HG03354 (cell line): ENCODE results near the gene PADI1.
"Not testable (repeated sequence)": the region's sequence is repeated elsewhere in the genome, so short reads cannot be mapped to it uniquely, and the experiment has no call there.

Source experiments
- ATAC-seq: cut with Tn5 transposase; IDR thresholded peaks from one replicate; pipeline ENCODE4 v1.9.1; 2021; ENCODE audit warnings: mild to moderate bottlenecking; ENCODE audit not compliant: unreplicated experiment, poor library complexity, severe bottlenecking

PADI1 gene

DNA sequence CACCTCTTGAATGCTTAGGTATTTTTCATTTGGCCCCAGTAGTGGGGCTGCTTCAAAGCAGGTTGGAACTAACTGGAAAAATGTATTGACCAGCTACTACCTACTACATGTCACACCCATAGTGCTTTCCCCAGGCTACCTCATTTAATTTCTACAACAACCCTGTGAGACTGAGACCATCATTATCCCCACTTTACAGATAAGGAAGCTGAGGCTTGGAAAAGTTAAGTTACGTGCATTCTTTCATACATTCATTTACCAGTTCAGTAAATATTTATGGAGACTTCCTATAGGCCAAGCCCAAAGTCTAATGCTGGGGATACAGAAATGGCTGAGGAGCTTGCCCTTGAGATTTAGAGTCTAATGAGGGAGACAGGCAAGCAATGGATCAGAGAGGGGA, 29.5 kb downstream of the PADI1 start:
- ATAC-seq, result no peak

GRCh38 chr1:17235135-17235885, 30.4 kb downstream of the PADI1 start:
- no peak for ATAC-seq

GRCh38 chr1:17236779-17237560, 32.0 kb downstream of the PADI1 start:
- no peak for ATAC-seq

DNA sequence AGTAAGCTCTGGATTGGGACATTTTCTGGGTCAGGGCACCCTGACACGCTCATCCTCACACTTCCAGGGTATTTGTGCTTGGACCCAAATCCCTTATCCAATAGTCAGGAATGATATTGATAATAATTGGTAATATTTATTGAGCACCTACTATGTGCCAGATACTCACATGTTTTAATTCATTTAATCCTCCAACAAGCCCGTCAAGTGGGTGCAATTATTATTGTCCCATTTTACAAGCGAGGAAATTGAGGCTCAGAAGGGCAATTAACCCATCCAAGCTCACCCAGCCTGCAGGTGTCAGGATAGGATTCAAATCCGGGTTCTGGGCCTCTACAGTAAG, 32.6 kb downstream of the PADI1 start:
- ATAC-seq, result no peak

- no peak for ATAC-seq
Measured at GRCh38 chr1:17239420-17239819, 34.5 kb downstream of the PADI1 start.

GRCh38 chr1:17241011-17241779, 36.3 kb downstream of the PADI1 start:
- not testable (repeated sequence) for ATAC-seq

GRCh38 chr1:17241780-17242074, 36.8 kb downstream of the PADI1 start:
- not testable (repeated sequence) for ATAC-seq

- ATAC-seq, result no peak
Measured at GRCh38 chr1:17243274-17243673, 38.3 kb downstream of the PADI1 start.

DNA sequence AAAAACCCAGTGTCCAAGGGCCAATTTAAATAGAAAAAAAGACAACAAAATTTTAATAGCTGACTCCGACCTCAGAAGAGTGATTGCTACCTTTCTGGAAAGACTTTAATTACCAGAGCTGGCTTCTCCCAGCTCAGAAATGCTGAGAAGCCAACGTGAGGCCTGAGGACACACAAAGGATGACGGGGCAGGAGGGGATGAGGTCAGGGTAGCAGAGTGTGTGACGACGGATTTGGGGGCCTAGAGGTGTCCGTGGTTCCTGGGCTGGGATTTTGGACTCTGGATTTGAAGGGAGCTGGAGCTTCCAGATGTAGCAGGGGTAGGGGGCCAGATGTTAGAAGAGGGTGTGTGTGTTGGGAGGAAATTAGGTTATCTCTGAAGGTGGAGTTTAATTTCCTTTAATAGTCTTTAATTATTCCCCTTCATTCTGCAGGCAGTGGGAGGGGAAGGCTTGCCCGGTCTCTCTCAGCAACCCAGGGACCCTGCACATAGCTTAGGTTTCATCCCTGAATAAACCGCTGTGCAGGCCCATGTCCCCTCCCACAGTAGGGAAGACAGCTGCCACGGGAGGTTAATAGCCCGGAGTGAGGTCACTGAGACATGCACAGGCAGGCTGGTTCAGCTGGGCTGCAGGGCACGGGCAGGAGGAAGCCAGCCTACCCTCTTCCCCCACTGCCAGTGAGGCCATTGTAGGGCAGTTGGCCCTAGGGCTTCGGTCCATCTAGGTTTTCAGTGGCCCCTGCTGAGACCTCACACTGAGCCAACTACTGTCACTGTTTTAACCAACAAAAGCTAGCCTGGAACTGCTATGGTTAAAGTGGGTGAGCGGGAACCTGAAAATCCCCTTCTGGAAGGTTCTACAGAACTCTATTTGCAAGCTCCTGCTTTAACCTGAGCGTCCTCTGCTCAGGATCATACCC, 40.2 kb downstream of the PADI1 start:
- ATAC-seq, result no peak

DNA sequence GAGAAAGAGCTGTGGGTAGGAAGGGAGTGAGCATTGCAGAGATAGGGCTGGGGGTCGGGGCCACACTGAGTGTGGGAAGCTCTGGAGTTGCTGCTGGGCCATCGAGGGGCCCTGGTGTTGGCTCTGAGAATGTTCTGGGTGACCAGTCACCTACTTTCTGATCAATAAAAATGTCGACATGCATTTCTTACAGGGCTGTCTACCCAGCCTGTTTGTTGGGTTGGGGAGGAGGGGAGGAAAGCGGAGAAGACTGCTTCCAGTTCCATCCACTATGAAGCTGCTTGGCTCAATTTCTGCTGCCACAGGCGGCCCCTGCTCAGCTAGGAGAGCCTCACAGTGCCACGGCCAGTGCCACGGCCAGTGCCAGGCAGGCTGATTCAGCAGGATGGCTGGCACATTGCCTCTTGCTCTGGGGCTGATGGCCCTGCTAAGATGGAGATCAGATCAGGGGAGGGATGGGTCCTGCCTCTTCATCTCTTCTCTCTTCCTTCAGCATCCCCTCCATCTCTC, 40.9 kb downstream of the PADI1 start:
- ATAC-seq, result no peak

DNA sequence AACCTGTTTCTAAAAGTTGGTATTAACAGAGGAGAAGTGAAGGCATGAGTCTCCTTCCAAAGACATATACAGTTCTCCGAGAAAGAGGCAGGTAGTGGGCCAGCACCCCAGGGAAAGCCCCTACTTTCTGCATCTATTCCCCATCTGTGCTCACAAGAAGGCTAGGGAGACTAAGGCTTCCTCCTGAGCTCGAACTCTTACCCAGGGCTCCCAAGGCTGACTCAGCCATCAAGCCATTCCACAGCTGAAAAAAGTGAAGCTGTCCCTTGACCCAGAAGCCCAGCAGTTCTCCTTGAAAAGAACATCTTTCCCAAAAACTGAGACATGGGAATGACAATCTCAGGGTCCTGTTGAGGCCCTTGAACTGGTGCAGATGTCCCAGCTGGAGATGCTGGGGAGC, 42.0 kb downstream of the PADI1 start:
- ATAC-seq, result no peak

DNA sequence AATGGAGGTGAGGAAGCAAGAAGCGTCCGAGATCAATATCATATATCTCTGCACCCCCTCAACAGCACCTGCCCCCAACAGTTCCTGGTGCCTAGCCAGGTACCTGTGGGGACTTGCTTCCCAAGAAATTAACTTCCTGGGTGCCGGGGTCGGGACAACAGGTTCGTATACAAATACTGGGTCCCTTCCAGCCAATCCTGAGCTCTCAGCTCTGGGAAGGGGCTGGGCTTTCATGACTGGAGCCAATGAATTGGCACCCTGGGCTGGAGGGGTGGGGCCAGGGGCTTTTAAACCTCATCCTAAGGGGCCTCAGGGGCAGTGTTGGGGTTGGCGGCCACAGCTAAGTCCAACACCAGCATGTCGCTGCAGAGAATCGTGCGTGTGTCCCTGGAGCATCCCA, 43.9 kb downstream of the PADI1 start, which contains the start of gene PADI3:
TSS of gene PADI3 (plus strand) at position 318 of the 400 bp plus-strand sequence. CDS start at position 358, 40 bp downstream.
- no peak for ATAC-seq

GRCh38 chr1:17250601-17251000, 45.7 kb downstream of the PADI1 start:
- no peak for ATAC-seq

GRCh38 chr1:17251246-17251645, 46.3 kb downstream of the PADI1 start:
- ATAC-seq, result no peak

- no peak for ATAC-seq
Measured at GRCh38 chr1:17251701-17252376, 46.9 kb downstream of the PADI1 start.

- ATAC-seq, result no peak
Measured at GRCh38 chr1:17255336-17255735, 50.4 kb downstream of the PADI1 start.

GRCh38 chr1:17258116-17258757, 53.3 kb downstream of the PADI1 start:
- no peak for ATAC-seq

DNA sequence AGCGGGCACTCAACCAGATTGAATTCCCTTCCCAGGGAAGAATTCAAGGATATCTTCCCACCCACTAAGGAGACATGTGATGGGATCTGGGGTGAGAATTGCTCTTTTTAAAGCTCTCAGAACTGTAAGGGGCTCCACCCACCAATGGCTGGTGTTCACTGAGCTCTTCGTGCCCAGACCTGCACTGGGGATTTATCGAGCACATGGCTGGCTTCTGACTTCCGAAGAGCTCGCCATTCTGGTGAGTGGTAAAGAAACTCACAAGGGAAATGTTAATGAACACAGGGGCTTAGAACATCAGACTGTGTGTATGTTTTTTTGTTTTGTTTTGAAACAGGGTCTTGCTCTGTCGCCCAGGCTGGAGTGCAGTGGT, 53.8 kb downstream of the PADI1 start:
- no peak for ATAC-seq
